Endothelial cell (in vitro differentiated cells): Measurements from ENCODE around the gene NFX1. TPM values are rescaled to one million over a fixed set of nuclear protein-coding genes. Genes with fewer than 3 reads are reported as not detected.
A peak's percentile ranks its signal among the peaks of the same experiment; 100 is the strongest.

Source experiments
- DNase-seq: peaks from one replicate; pipeline ENCODE4 v3.0.0; 2021; ENCODE audit warnings: low spot score
- H3K27ac Mint-ChIP-seq: one replicate; pipeline ENCODE4 v1.8.0; 2021; ENCODE audit warnings: mixed read lengths, inconsistent platforms; ENCODE audit not compliant: unreplicated experiment
- H3K27me3 Mint-ChIP-seq: one replicate; pipeline ENCODE4 v1.8.0; 2021; ENCODE audit warnings: mild to moderate bottlenecking, moderate library complexity, mixed read lengths, inconsistent platforms; ENCODE audit not compliant: unreplicated experiment
- H3K36me3 Mint-ChIP-seq: one replicate; pipeline ENCODE4 v1.8.0; 2021; ENCODE audit warnings: mild to moderate bottlenecking, low read depth, mixed read lengths, inconsistent platforms; ENCODE audit not compliant: unreplicated experiment
- H3K4me1 Mint-ChIP-seq: one replicate; pipeline ENCODE4 v1.8.0; 2021; ENCODE audit warnings: mild to moderate bottlenecking, mixed read lengths, inconsistent platforms; ENCODE audit not compliant: unreplicated experiment
- H3K4me3 Mint-ChIP-seq: one replicate; pipeline ENCODE4 v1.8.0; 2021; ENCODE audit warnings: mild to moderate bottlenecking, mixed read lengths, inconsistent platforms; ENCODE audit not compliant: unreplicated experiment
- H3K9me3 Mint-ChIP-seq: one replicate; pipeline ENCODE4 v1.8.0; 2021; ENCODE audit warnings: mixed read lengths, inconsistent platforms; ENCODE audit not compliant: unreplicated experiment
- CTCF ChIP-seq: fragments of 200-600 bp; sonication (generic); IDR thresholded peaks from one replicate; pipeline ENCODE4 v1.5.0; 2021; ENCODE audit warnings: antibody characterized with exemption; ENCODE audit not compliant: unreplicated experiment
- total RNA-seq: library from RNA; stranded (reverse); fragmentation: NEBNext Ultra II Directional; extraction: Animal tissue kit (Norgen Biotek cat#: 25700); gene quantifications from one replicate; pipeline ENCODE4 v1.2.1, GENCODE V29; 2021; ENCODE audit not compliant: unreplicated experiment

Gene NFX1
- total RNA-seq, 1 donor from 2014 or later = 33.5 TPM

DNA sequence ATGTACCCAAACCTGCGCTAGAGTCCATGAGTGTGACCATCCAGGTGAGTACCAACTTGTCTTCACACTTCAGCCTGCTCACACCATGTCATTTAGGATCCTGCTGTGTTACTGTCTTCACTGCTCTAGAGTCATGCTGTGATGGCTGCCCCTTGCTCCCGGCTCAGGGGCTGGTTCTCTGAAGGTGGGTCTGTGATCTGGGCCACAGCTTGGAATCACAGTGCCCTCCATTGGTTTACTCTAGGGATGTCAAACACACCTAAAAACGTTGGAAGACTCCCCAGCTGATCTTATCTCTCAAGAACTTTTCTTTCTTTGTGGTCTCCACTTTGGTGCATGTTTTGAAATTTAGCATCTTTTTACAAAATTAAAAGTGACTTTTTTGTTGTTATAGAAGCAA, 53.8 kb downstream of the NFX1 start:
- no peak for DNase-seq
- Mint-ChIP-seq H3K4me1 (no peaks in the 10 kb centered on the region), H3K9me3 (peaks cover 17% of the 10 kb centered on the region), H3K27me3 (peaks cover 4% of the 10 kb centered on the region), H3K36me3 (peaks cover 60% of the 10 kb centered on the region), H3K27ac (no peak overlapping the region), H3K4me3 (no peak overlapping the region)
- no peak for TF ChIP-seq CTCF

DNA sequence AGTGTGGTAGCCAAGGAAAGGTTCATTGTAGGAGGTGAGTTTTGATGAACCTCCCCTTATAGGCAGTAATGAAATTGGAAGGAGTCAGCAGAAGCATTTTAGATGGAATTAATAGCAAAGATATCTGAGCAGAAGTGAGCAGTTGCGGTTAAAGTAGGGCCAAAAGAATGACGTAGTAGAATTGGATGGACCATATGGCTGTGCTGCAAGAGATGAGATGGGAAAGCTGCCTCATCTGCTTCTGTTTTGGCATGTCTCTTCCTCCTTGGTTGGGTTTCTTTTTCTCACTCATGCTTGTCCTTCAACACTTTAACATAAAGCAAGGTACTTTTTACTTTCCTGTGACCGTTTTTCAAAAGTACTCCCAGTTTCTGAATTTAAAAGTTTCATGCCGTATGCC, 56.2 kb downstream of the NFX1 start:
- peaks cover 43% of the 10 kb centered on the region for H3K36me3 Mint-ChIP-seq
- no peak for DNase-seq
- no peaks in the 10 kb centered on the region for H3K27me3 Mint-ChIP-seq
- no peak overlapping the region for H3K27ac Mint-ChIP-seq
- no peaks in the 10 kb centered on the region for H3K9me3 Mint-ChIP-seq
- H3K4me1 Mint-ChIP-seq = no peaks in the 10 kb centered on the region
- H3K4me3 Mint-ChIP-seq = peak overlapping the region; percentile 48
- TF ChIP-seq CTCF = no peak

DNA sequence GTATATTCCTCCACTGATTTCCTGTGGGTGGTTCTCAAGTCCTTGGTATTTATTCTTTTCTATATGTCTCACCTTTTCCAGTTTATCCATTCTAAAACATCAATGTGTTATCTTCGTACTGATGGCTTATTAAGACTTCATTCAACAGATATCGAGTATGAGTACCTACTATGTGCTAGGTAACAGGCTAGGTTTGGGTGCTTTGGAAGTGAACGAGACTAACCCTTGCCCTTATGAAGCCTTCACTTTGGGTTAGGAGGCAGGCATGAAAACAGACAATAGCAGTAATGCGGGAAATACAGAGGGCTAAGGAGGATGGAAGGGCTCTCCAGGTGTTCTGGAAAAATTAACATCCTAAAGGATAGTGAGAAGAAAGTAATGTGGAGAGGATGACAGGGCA, 58.7 kb downstream of the NFX1 start:
- TF ChIP-seq CTCF = no peak
- H3K4me3 Mint-ChIP-seq = no peak overlapping the region
- no peak overlapping the region for H3K27ac Mint-ChIP-seq
- no peak for DNase-seq
- no peaks in the 10 kb centered on the region for H3K4me1 Mint-ChIP-seq
- no peaks in the 10 kb centered on the region for H3K9me3 Mint-ChIP-seq
- H3K27me3 Mint-ChIP-seq = no peaks in the 10 kb centered on the region
- peaks cover 37% of the 10 kb centered on the region for H3K36me3 Mint-ChIP-seq

DNA sequence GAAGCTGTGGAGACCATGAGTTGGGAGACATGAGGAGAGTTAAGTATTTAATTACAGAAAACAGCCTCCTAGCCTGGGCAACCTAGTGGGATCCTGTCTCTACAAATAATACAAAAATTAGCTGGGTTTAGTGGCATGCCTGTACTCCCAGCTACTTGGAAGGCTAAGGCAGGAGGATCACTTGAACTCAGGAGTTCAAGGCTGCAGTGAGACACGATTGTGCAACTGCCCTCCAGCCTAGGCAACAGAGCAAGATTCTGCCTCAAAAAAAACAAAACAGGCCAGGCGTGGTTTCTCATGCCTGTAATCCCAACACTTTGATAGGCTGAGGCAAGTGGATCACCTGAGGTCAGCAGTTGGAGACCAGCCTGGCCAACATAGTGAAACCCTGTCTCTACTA, 59.4 kb downstream of the NFX1 start:
- no peak overlapping the region for H3K27ac Mint-ChIP-seq
- H3K9me3 Mint-ChIP-seq = no peaks in the 10 kb centered on the region
- peaks cover 37% of the 10 kb centered on the region for H3K36me3 Mint-ChIP-seq
- no peak overlapping the region for H3K4me3 Mint-ChIP-seq
- no peaks in the 10 kb centered on the region for H3K27me3 Mint-ChIP-seq
- no peak for DNase-seq
- TF ChIP-seq CTCF = no peak
- H3K4me1 Mint-ChIP-seq = peaks cover 7% of the 10 kb centered on the region

GRCh38 chr9:33350310-33350709, 60.0 kb downstream of the NFX1 start:
- H3K9me3 Mint-ChIP-seq = no peaks in the 10 kb centered on the region
- H3K27me3 Mint-ChIP-seq = no peaks in the 10 kb centered on the region
- no peak for TF ChIP-seq CTCF
- no peak overlapping the region for H3K4me3 Mint-ChIP-seq
- peaks cover 37% of the 10 kb centered on the region for H3K36me3 Mint-ChIP-seq
- peaks cover 11% of the 10 kb centered on the region for H3K4me1 Mint-ChIP-seq
- no peak overlapping the region for H3K27ac Mint-ChIP-seq
- no peak for DNase-seq
